Iris pigment epithelial cell (primary cell): Measurements from ENCODE around the gene GLIPR1L1.

Experiments
- DNase-seq: peaks from one replicate; pipeline ENCODE4 v3.0.0-alpha.2; 2011; ENCODE audit warnings: low read depth

Gene GLIPR1L1

GRCh38 chr12:75350413-75350812 is 15.9 kb downstream of the GLIPR1L1 start:
- no peak for DNase-seq

GRCh38 chr12:75354011-75354410 is 19.5 kb downstream of the GLIPR1L1 start:
- DNase-seq = no peak

GRCh38 chr12:75360920-75361319 is 26.4 kb downstream of the GLIPR1L1 start:
- no peak for DNase-seq

GRCh38 chr12:75361408-75361807 is 26.9 kb downstream of the GLIPR1L1 start:
- DNase-seq = no peak

- peak; percentile 14 for DNase-seq
These were observed 30.4 kb downstream of the GLIPR1L1 start for GRCh38 chr12:75364919-75365318.

- DNase-seq = peak; percentile 46
These were observed 32.2 kb downstream of the GLIPR1L1 start for GRCh38 chr12:75366629-75367028.

GRCh38 chr12:75374971-75375370 is 40.5 kb downstream of the GLIPR1L1 start:
- DNase-seq = no peak

- peak; percentile 36 for DNase-seq
These were observed 43.9 kb downstream of the GLIPR1L1 start for GRCh38 chr12:75378354-75378753.

GRCh38 chr12:75389061-75389460 is 54.6 kb downstream of the GLIPR1L1 start:
- DNase-seq = peak; percentile 28

GRCh38 chr12:75389706-75390105 is 55.2 kb downstream of the GLIPR1L1 start:
- no peak for DNase-seq

- no peak for DNase-seq
These were observed 55.9 kb downstream of the GLIPR1L1 start for GRCh38 chr12:75390156-75390898.

- DNase-seq = peak; percentile 98
These were observed 56.5 kb downstream of the GLIPR1L1 start, which contains the start of gene GLIPR1L2 for GRCh38 chr12:75390899-75391538. Gene GLIPR1L2 (plus strand): TSS chr12:75391089. CDS start chr12:75391117, 28 bp downstream.

GRCh38 chr12:75404231-75404630 is 69.8 kb downstream of the GLIPR1L1 start:
- DNase-seq = no peak

GRCh38 chr12:75407683-75408082 is 73.2 kb downstream of the GLIPR1L1 start:
- no peak for DNase-seq

GRCh38 chr12:75409830-75410229 is 75.4 kb downstream of the GLIPR1L1 start:
- no peak for DNase-seq

- no peak for DNase-seq
These were observed 80.2 kb downstream of the GLIPR1L1 start for GRCh38 chr12:75414671-75415070.

- no peak for DNase-seq
These were observed 85.4 kb downstream of the GLIPR1L1 start for GRCh38 chr12:75419841-75420240.
